GM23248 (cell line): Measurements from ENCODE around the gene UNC5A. TPM values are rescaled to one million over a fixed set of nuclear protein-coding genes. Genes with fewer than 3 reads are reported as not detected.

Experiments
- DNase-seq: peaks from one replicate; pipeline ENCODE4 v3.0.0-alpha.2; 2015
- H2AFZ ChIP-seq: fragments of 200-600 bp; sonication (generic); 2 replicates; pipeline ENCODE4 v1.6.1; 2016; ENCODE audit warnings: antibody characterized with exemption
- H3F3A ChIP-seq: fragments of 200-600 bp; sonication (generic); 2 replicates; pipeline ENCODE4 v1.6.1; 2016; ENCODE audit warnings: mild to moderate bottlenecking, antibody characterized with exemption, mixed run types; ENCODE audit not compliant: insufficient read depth
- H3K27ac ChIP-seq: fragments of 200-600 bp; sonication (generic); 2 replicates; pipeline ENCODE4 v1.5.1; 2016; ENCODE audit warnings: mild to moderate bottlenecking
- H3K27me3 ChIP-seq: fragments of 200-600 bp; sonication (generic); replicated peaks from 2 replicates; pipeline ENCODE4 v1.6.1; 2016; ENCODE audit warnings: mild to moderate bottlenecking; ENCODE audit not compliant: insufficient read depth
- H3K36me3 ChIP-seq: fragments of 200-600 bp; sonication (generic); 2 replicates; pipeline ENCODE4 v1.6.1; 2016; ENCODE audit warnings: low read depth, mild to moderate bottlenecking
- H3K4me1 ChIP-seq: fragments of 200-600 bp; sonication (generic); 2 replicates; pipeline ENCODE4 v1.6.1; 2016; ENCODE audit warnings: mild to moderate bottlenecking; ENCODE audit not compliant: insufficient read depth
- H3K4me2 ChIP-seq: fragments of 200-600 bp; sonication (generic); one replicate; pipeline ENCODE4 v1.6.1; 2016; ENCODE audit warnings: mild to moderate bottlenecking; ENCODE audit not compliant: unreplicated experiment
- H3K4me3 ChIP-seq: fragments of 200-600 bp; sonication (generic); 2 replicates; pipeline ENCODE4 v1.5.1; 2016; ENCODE audit warnings: mild to moderate bottlenecking
- H3K79me2 ChIP-seq: fragments of 200-600 bp; sonication (generic); 2 replicates; pipeline ENCODE4 v1.6.1; 2016; ENCODE audit warnings: mild to moderate bottlenecking; ENCODE audit not compliant: insufficient read depth
- H3K9ac ChIP-seq: fragments of 200-600 bp; sonication (generic); 2 replicates; pipeline ENCODE4 v1.6.1; 2016; ENCODE audit warnings: mild to moderate bottlenecking
- H3K9me2 ChIP-seq: fragments of 200-600 bp; sonication (generic); 2 replicates; pipeline ENCODE4 v1.6.1; 2016; ENCODE audit warnings: mixed run types, mild to moderate bottlenecking, moderate library complexity; ENCODE audit not compliant: insufficient read depth
- H3K9me3 ChIP-seq: fragments of 200-600 bp; sonication (generic); one replicate; pipeline ENCODE4 v1.6.1; 2017; ENCODE audit warnings: low read depth
- H4K20me1 ChIP-seq: fragments of 200-600 bp; sonication (generic); 2 replicates; pipeline ENCODE4 v1.6.0; 2016; ENCODE audit not compliant: insufficient read depth
- EZH2 ChIP-seq: fragments of 200-600 bp; sonication (generic); IDR thresholded peaks from 2 replicates; pipeline ENCODE4 v1.6.1; 2018; ENCODE audit warnings: antibody characterized with exemption, mild to moderate bottlenecking; ENCODE audit not compliant: insufficient read depth, poor library complexity, severe bottlenecking
- EZH2phosphoT487 ChIP-seq: fragments of 200-600 bp; sonication (generic); IDR thresholded peaks from 2 replicates; pipeline ENCODE4 v1.6.1; 2018; ENCODE audit warnings: antibody characterized with exemption, moderate library complexity, mild to moderate bottlenecking, low read depth; ENCODE audit not compliant: insufficient read depth
- WGBS, 2 experiments: methylation state at CpG; one replicate each; pipeline ENCODE4 v1.1.6; 2015 to 2017; ENCODE audit warnings: low lambda C conversion rate in 2 of 2, low coverage in 1 of 2; ENCODE audit errors: missing lambda C conversion rate in 2 of 2; 5-methylcytosine and 5-hydroxymethylcytosine counted together
- in situ Hi-C: fragments of 300-500 bp; cut with MboI; formaldehyde crosslinking; loops from 2 replicates; pipeline ENCODE4 v1.15.0; 2020
- polyA plus RNA-seq: library from polyadenylated mRNA; unstranded; fragments of >200 nt; fragmentation: Nextera tagmentation; extraction: Ambion mirVana; gene quantifications from 2 replicates; pipeline ENCODE4 v1.2.1, GENCODE V29; 2016
- total RNA-seq: library from RNA; depleted of rRNA; stranded (reverse); fragments of >200 nt; shearing (Covaris generic); gene quantifications from 2 replicates; pipeline ENCODE4 v1.2.3, GENCODE V29; 2014

Gene UNC5A
- total and polyA plus RNA-seq, 2 experiments from 2014 or later = not detected

- no peak for DNase-seq
- H3K4me1 ChIP-seq = no peaks in the 10 kb centered on the region
- no peaks in the 10 kb centered on the region for H3K36me3 ChIP-seq
- WGBS, 2 experiments = 41 to 46% methylated on average over 13 of the region's 13 CpGs
- no peaks in the 10 kb centered on the region for H3F3A ChIP-seq
- H3K9ac ChIP-seq = no peak overlapping the region
- no peak overlapping the region for H3K4me3 ChIP-seq
- no peaks in the 10 kb centered on the region for H3K9me2 ChIP-seq
- H3K27ac ChIP-seq = no peak overlapping the region
- H4K20me1 ChIP-seq = no peaks in the 10 kb centered on the region
- no peak for TF ChIP-seq EZH2
- TF ChIP-seq EZH2phosphoT487 = no peak
- in situ Hi-C loops = no loop called here
- H3K79me2 ChIP-seq = no peaks in the 10 kb centered on the region
- H3K27me3 ChIP-seq = peaks cover 25% of the 10 kb centered on the region
- H3K4me2 ChIP-seq = no peak overlapping the region
- no peaks in the 10 kb centered on the region for H3K9me3 ChIP-seq
- H2AFZ ChIP-seq = no peak overlapping the region
Observed at GRCh38 chr5:176772271-176773210, 37.8 kb upstream of the UNC5A start.

GRCh38 chr5:176773408-176774035 lies 36.8 kb upstream of the UNC5A start:
- no peak for TF ChIP-seq EZH2
- no peak for TF ChIP-seq EZH2phosphoT487
- Histone ChIP-seq H3K36me3 (no peaks in the 10 kb centered on the region), H3K27ac (no peak overlapping the region), H3K4me1 (no peaks in the 10 kb centered on the region), H3K27me3 (peaks cover 31% of the 10 kb centered on the region), H3K79me2 (no peaks in the 10 kb centered on the region), H3F3A (no peaks in the 10 kb centered on the region), H4K20me1 (no peaks in the 10 kb centered on the region), H3K9me2 (no peaks in the 10 kb centered on the region), H3K9me3 (no peaks in the 10 kb centered on the region), H2AFZ (no peak overlapping the region), H3K4me3 (no peak overlapping the region), H3K9ac (no peak overlapping the region), H3K4me2 (no peak overlapping the region)
- in situ Hi-C loops = no loop called here
- no peak for DNase-seq
- WGBS, 2 experiments = 66 to 67% methylated on average over 16 of the region's 16 CpGs

- Histone ChIP-seq H3K9me2 (no peaks in the 10 kb centered on the region), H3K27ac (no peak overlapping the region), H4K20me1 (no peaks in the 10 kb centered on the region), H3K4me1 (no peaks in the 10 kb centered on the region), H3K9me3 (no peaks in the 10 kb centered on the region), H3K4me2 (no peak overlapping the region), H3F3A (no peaks in the 10 kb centered on the region), H3K79me2 (no peaks in the 10 kb centered on the region), H3K4me3 (no peak overlapping the region), H3K36me3 (no peaks in the 10 kb centered on the region), H3K9ac (no peak overlapping the region), H2AFZ (no peak overlapping the region), H3K27me3 (peaks cover 34% of the 10 kb centered on the region)
- in situ Hi-C loops = no loop called here
- TF ChIP-seq EZH2 (no peak), EZH2phosphoT487 (no peak)
- WGBS, 2 experiments = 13 to 14% methylated on average over 22 to 24 of the region's 24 CpGs
- no peak for DNase-seq
Observed at GRCh38 chr5:176774216-176775171, 35.9 kb upstream of the UNC5A start.

- H2AFZ ChIP-seq = no peak overlapping the region
- no peak for TF ChIP-seq EZH2
- no peak for TF ChIP-seq EZH2phosphoT487
- no peaks in the 10 kb centered on the region for H3K36me3 ChIP-seq
- H3K27ac ChIP-seq = no peak overlapping the region
- no peaks in the 10 kb centered on the region for H3K9me3 ChIP-seq
- DNase-seq = peak; percentile 37
- H3K27me3 ChIP-seq = peaks cover 34% of the 10 kb centered on the region
- no peak overlapping the region for H3K9ac ChIP-seq
- H3K4me1 ChIP-seq = no peaks in the 10 kb centered on the region
- no peak overlapping the region for H3K4me2 ChIP-seq
- H4K20me1 ChIP-seq = no peaks in the 10 kb centered on the region
- no peak overlapping the region for H3K4me3 ChIP-seq
- H3K9me2 ChIP-seq = no peaks in the 10 kb centered on the region
- in situ Hi-C loops = no loop called here
- no peaks in the 10 kb centered on the region for H3F3A ChIP-seq
- WGBS, 2 experiments = 25 to 32% methylated on average over 7 of the region's 7 CpGs
- H3K79me2 ChIP-seq = no peaks in the 10 kb centered on the region
Observed at GRCh38 chr5:176775409-176775808, 35.0 kb upstream of the UNC5A start.
